ENCODE results near the gene TRIOBP. TPM values are rescaled to one million over a fixed set of nuclear protein-coding genes. Genes with fewer than 3 reads are reported as not detected.

The TRIOBP gene
- total and polyA plus RNA-seq, 2 of the 13 experiments (the other 11 are each of a cell fraction or from before 2014, with no cell fraction given) = 6.1 to 15.4 TPM

- no peak for TF ChIP-seq ARID4A (CRISPR knock-in tag; IDR thresholded peaks at IDR 0.05; ENCODE audit: borderline replicate concordance)
- no peak for TF ChIP-seq KMT2B (CRISPR knock-in tag; IDR thresholded peaks at IDR 0.05)
- TF ChIP-seq, protein P1, sequence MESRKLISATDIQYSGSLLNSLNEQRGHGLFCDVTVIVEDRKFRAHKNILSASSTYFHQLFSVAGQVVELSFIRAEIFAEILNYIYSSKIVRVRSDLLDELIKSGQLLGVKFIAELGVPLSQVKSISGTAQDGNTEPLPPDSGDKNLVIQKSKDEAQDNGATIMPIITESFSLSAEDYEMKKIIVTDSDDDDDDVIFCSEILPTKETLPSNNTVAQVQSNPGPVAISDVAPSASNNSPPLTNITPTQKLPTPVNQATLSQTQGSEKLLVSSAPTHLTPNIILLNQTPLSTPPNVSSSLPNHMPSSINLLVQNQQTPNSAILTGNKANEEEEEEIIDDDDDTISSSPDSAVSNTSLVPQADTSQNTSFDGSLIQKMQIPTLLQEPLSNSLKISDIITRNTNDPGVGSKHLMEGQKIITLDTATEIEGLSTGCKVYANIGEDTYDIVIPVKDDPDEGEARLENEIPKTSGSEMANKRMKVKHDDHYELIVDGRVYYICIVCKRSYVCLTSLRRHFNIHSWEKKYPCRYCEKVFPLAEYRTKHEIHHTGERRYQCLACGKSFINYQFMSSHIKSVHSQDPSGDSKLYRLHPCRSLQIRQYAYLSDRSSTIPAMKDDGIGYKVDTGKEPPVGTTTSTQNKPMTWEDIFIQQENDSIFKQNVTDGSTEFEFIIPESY (CRISPR knock-in tag; IDR thresholded peaks at IDR 0.05) = no peak
- TF ChIP-seq YEATS2 (CRISPR knock-in tag; IDR thresholded peaks at IDR 0.05; ENCODE audit: borderline replicate concordance) = no peak
- no peak for TF ChIP-seq LBX2 (CRISPR knock-in tag; IDR thresholded peaks at IDR 0.05; ENCODE audit: borderline replicate concordance)
Observed at GRCh38 chr22:37711490-37711889, 14.6 kb downstream of the TRIOBP start (continued).

- intact Hi-C loops (cut with micrococcal nuclease; ENCODE audit: unreplicated experiment) (no loop called here), in situ Hi-C loops (cut with HindIII; ENCODE audit: extremely low pct_ligation_motif_present, low pct_unique_long_range_greater_than_20kb) (no loop called here)
- Histone ChIP-seq H3K9ac (ENCODE audit: insufficient read depth, low read depth, low read length) (no peak overlapping the region), H4K20me1 (ENCODE audit: insufficient read depth, low read length) (no peaks in the 10 kb centered on the region), H3K27ac (ENCODE audit: extremely low read length, insufficient read depth, low read length) (no peak overlapping the region), H3K36me3 (replicated peaks in 1 of 2; ENCODE audit: control insufficient read depth in 1 of 2, insufficient read depth in 2 of 2, low read length in 2 of 2) (peaks cover 0 to 3% of the 10 kb centered on the region in 2 experiments; a peak in 2 of 5 replicates), H3K4me1 (ENCODE audit: insufficient read depth, low read length) (no peaks in the 10 kb centered on the region), H3K4me3 (replicated peaks in 1 of 3; ENCODE audit: insufficient read depth in 1 of 3, low read depth in 2 of 3, low read length in 3 of 3) (no peak overlapping the region), H3K27me3 (ENCODE audit: control insufficient read depth in 1 of 2, insufficient read depth in 2 of 2, low read length in 2 of 2) (no peaks in the 10 kb centered on the region; a peak in 1 of 5 replicates), H3K9me3 (ENCODE audit: low read length) (no peaks in the 10 kb centered on the region), H3K4me2 (ENCODE audit: low read depth, low read length) (no peak overlapping the region), H3K79me2 (ENCODE audit: insufficient read depth, low read length) (no peaks in the 10 kb centered on the region), H2AFZ (ENCODE audit: low read length) (no peak overlapping the region)
- DNase-seq (ENCODE audit: low spot score) = no peak
- CTCF ChIA-PET (ENCODE audit: low intra/inter-chr PET ratio, low total read pairs) = no interaction called here
- POLR2A ChIA-PET = no interaction called here
- BruUV-seq (replicated peaks) = no TSS peak
- no peak for ATAC-seq
- no peak for FAIRE-seq
- 94% methylated on average over 6 of the region's 7 CpGs for WGBS (ENCODE audit: low lambda C conversion rate)
- TF ChIP-seq HNF4G (IDR thresholded peaks at IDR 0.05; ENCODE audit: borderline replicate concordance, low read depth, low read length) = no peak
- no peak for TF ChIP-seq HNF4G (CRISPR knock-in tag; IDR thresholded peaks at IDR 0.05; ENCODE audit: borderline replicate concordance, low read depth)
- TF ChIP-seq KLF12 (CRISPR knock-in tag; IDR thresholded peaks at IDR 0.05; ENCODE audit: borderline replicate concordance) = no peak
- no peak for TF ChIP-seq DNMT3B (CRISPR knock-in tag; conservative IDR thresholded peaks at IDR 0.05)
- TF ChIP-seq MED8 (CRISPR knock-in tag; IDR thresholded peaks at IDR 0.05; ENCODE audit: insufficient replicate concordance) = no peak
- TF ChIP-seq, protein P2, sequence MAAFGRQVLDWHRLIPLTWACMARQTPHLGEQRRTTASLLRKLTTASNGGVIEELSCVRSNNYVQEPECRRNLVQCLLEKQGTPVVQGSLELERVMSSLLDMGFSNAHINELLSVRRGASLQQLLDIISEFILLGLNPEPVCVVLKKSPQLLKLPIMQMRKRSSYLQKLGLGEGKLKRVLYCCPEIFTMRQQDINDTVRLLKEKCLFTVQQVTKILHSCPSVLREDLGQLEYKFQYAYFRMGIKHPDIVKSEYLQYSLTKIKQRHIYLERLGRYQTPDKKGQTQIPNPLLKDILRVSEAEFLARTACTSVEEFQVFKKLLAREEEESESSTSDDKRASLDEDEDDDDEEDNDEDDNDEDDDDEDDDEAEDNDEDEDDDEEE (CRISPR knock-in tag; IDR thresholded peaks at IDR 0.05) = no peak
- TF ChIP-seq, protein P3, sequence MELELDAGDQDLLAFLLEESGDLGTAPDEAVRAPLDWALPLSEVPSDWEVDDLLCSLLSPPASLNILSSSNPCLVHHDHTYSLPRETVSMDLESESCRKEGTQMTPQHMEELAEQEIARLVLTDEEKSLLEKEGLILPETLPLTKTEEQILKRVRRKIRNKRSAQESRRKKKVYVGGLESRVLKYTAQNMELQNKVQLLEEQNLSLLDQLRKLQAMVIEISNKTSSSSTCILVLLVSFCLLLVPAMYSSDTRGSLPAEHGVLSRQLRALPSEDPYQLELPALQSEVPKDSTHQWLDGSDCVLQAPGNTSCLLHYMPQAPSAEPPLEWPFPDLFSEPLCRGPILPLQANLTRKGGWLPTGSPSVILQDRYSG (CRISPR knock-in tag; IDR thresholded peaks at IDR 0.05) = no peak
Observed at GRCh38 chr22:37713761-37714160, 16.9 kb downstream of the TRIOBP start.
